GM21381 (cell line): ENCODE data around the gene WT1.

ENCODE experiments used
- ATAC-seq: cut with Tn5 transposase; IDR thresholded peaks from one replicate; pipeline ENCODE4 v1.9.1; 2021; ENCODE audit warnings: mild to moderate bottlenecking, moderate library complexity; ENCODE audit not compliant: unreplicated experiment

Gene WT1

DNA sequence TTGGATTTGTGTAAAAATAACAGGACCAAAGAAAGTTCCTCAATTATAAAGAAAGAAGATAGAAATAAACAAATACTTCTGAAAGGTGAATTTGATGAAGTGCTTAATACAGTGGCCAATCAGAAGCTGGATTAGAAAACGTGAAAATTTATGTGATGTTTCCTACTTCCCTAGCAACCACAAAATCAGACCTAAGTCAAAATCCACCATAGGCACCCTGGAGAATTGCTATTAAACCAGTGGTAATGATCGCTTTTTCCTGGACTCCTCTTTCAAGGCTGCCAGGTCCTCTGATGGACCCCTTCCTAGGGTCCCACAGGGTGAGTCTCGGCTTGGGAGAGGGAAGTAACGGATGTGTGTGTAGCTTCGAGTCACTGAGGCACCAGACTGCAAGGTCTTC is 9.6 kb downstream of the WT1 start:
- no peak for ATAC-seq

DNA sequence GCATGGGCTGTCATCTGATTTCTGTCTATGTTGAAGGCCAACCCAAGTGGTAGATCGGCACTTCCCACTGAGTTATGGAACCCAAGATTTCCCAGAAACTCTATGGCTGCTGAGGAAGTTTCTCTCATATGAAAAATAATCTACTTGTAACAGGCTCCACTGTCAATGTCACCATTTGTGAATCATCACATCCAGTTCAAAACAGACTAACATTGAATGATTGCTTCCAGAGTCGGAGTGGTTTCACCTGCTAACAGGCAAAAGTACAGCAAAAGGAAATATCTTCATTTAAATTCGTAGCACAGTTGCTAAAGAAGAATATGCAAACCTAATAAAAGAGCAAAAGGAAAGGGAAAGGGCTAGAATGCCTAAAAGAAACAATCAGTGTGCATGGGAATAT is 12.8 kb downstream of the WT1 start:
- no peak for ATAC-seq

DNA sequence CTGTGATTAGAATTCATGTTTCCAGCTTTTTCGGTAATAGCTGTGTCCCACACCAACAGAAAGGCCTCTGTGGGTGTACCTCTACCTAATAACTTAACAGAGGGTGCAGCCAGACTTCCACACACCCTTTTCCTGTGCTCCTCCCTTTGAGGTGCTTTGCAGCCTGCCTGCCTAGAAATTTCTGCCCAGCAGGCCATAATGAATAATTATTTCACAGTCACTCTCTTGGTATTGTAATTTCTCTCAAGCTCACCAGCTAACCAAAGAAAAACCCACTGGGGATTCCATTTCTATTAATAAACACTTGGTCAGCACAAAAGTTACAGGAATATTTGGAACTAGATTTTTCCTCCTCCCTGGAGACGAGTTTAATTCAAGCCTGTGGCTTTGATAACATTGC is 13.3 kb downstream of the WT1 start:
- ATAC-seq: no peak

DNA sequence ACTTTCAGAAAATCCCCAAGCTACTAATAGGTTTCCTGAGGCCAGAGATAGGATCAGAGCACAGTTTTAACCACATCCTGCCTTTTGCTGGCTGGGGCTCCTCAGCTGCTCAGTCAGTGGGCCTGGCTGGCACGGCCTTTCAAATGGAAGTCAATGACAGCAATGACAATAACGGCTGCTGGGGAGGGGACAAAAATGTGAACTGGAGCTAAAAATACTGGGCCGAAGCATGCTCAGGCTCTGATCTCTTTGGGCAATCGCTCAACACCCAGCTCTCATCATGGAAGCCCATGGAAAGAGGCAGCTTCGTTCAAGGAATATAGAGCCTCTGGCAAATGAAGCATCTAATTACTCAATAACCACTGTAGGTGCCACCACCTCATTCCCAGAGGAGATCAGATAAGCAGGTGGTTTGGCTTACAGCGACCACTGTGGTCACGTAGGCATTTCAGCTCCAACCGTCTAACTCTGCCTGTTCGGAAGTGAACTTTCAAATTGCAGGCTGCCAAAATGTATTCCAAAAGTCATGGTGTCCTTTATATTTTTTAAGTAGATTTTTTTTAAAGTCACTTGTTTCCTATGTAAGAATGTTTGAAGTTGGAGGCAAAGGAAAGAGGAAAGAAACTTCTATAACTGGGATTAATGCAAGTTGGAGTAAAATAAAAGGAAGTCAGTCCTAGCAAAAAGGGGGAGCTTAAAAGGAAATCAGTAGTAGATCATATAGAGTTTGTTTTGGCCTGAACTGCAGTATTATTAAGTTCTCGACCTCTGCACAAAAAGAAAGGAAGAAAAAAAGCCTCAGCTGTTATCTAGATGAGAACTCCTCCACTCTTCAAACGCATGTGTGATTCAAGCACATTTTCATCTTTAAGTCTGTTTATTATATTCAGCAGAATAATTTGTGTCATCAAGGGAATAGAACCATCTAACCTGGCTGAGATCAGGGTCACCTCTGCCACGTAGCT is 14.1 kb downstream of the WT1 start:
- peak; percentile 89 for ATAC-seq

DNA sequence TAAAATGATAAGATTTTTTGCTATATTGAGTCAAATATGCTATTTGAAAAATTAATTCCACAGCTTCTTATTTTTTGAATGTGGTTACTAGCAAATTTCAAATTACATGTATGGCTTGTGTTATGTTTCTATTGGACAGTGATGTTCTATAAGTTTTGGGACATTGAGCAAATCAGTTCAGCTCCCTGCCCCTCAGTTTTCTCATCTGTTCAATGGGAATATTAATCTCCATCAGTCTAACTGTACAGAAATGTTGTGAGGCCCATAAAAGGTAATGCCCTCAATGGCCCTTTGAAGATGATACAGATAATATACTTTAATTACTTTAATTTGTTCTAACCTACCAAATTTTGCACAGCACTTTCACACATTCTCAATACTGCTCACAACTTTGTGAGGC is 15.2 kb downstream of the WT1 start:
- no peak for ATAC-seq

DNA sequence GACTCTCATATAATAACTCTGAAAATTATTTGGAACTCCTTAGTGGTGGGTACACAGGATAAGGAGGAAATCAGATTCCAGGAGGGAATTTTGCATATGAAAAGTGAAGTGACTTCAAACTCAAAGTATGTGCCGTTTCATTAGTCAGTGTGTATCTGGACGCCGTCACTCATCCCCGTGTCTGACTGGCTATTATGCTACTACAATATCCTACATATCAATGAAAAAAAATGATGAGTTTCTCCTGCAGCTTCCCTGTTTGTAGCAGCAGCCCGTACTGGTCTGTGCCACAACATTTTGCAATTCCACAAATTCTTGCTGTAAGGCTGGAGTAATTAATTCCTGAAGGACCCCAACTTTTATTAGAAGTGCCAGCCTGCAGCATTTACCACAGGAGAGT is 16.5 kb downstream of the WT1 start:
- no peak for ATAC-seq

DNA sequence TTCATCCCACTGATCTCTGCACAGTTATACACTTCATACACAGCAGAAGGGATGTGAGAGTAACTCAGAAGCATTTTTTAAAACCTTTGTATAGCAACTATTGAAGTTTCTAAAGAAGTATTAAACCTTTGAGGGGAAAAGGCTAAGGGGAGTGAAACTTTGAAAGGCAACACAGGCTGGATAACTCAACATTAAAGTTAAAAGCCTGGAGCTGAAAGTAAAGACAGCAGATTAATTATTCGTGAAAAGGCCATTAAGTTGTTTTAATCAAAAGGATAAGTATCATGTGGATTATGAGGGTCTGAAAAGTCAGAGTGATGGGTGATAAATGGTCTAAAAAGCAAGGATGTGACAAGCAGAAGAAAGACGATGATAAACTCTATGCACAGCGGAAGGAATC is 17.5 kb downstream of the WT1 start:
- ATAC-seq: no peak

DNA sequence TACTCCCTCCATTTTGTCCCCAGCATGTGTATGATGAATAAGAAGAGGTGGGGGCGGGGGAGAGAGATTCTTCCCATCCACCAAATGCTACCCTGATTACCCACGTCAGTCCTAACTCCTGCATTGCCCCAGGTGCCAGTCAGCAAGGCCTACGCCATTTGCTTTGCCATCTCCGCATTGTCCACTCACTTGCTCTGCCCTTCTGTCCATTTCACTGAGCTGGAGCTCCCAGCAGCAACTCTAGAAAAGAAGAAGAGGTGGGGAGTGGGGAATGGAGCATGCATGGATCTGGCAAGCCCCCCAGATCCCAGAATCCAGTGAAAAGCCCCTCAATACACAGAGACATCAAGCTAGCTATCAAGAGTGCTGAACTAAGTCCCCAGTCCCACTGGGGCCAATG is 19.0 kb downstream of the WT1 start:
- no peak for ATAC-seq

DNA sequence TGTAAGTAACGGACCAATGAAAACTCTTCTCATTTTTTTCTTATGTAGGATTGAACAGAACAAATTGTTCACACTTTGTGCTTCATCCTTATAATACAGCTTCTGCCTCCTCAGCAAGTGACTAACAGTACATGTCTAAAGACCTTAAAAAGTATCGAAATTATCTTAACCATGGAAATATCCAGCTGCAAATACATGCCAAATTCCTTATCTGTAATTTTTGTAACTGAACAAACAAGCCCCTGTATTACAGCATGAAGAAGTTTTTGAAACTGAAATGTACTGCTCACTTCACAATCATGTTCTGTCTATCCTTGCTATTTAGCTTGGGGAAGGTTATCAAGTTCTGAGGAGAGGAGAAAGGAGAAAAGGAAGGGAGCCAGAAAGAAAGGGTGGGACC is 20.4 kb downstream of the WT1 start:
- ATAC-seq: no peak

DNA sequence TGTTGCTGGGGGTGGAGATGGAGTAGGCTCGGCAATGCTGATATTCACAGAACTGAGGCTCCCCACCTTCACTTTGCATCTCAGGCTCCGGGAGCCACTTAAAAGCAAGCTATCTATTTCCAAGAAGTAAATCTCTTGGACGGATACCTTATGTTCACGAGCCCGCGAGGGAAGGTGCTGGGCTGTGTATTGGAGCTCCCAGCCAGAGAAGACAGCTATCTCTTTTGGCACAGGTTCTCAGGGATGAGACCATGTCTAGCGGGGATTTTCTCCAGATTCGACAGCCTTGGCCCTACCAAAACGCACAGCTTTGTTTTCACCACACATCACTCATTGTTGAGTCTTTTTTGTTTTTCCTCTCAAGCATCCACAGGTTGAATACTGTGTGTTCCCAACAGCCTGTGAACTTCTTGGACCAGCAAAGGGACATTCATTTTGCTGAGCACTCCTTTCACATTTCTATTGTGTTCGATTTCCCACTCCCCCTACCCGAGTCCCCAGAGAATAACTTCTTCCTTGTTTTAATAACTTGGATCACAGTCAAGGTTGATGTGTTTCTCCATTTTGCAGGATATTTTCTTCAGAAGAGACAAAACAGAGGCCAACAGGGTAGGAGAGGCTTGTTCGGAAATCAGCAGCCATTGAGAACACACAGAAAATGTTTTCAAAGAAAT is 23.3 kb downstream of the WT1 start:
- no peak for ATAC-seq

DNA sequence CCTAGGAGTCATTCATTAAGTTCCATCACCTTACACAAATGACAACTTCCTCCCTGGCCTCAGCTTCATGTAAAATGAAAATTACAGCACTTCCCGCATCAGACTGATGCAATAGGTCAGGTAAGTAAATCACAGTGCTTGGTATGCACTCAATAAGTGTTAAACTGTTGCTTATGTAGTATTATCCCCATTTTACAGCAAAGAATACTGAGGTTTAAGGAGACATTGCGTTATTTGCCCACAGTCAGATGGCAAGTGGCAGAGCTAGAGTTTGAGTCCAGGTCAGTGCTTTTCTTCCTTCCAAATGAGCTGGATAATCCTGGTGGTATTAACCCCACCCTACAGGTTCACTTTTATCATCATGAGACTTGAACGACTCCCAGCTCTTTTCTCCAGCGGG is 29.7 kb downstream of the WT1 start:
- ATAC-seq: no peak

DNA sequence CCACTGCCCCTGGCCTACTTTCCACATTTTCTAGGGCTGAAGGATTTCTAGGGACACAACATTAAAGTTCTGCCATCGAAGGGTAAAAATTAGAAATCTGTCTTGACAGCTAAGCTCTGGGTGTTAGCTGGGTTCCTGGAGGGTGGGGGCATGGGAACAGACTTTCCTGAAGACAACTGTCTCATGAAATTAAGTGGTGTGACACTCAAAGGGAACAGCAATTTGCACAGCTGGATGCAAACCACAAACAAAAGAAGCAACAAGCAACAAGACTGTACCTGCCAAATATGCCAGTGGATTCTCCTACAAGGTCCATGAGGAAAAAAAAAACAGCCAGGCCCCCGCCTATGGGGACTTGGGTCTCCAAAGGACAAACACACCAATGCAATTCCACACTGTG is 32.5 kb downstream of the WT1 start:
- no peak for ATAC-seq

DNA sequence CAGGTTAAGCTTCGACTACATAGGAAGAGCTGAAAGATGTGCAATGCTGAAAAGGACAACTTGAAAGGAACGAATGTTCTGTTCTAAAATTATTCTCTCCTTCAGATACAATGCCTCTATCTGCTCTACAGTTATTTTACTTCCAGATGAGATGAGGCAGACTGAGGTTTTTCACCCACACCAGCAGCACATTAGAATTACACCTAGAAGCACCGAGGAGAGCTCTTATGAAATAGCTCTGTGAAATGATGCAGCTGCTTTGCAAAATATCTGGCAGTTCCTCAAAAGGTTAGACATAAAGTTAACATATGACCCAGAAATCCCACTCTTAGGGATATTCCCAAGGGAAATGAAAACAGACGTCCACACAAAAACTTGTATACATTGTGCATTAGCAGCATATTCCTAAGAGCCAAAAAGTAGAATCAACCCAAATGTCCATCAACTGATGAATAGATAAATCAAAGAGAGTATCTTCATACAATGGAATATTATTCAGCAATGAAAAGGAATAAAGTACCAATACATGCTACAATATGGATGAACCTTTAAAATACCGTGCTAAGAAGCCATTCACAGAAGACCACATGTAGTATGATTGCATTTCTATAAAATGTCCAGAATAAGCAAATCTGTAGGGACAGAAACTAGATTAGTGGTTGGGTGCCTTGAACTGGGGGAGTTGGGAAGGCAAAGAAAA is 34.5 kb downstream of the WT1 start:
- no peak for ATAC-seq

DNA sequence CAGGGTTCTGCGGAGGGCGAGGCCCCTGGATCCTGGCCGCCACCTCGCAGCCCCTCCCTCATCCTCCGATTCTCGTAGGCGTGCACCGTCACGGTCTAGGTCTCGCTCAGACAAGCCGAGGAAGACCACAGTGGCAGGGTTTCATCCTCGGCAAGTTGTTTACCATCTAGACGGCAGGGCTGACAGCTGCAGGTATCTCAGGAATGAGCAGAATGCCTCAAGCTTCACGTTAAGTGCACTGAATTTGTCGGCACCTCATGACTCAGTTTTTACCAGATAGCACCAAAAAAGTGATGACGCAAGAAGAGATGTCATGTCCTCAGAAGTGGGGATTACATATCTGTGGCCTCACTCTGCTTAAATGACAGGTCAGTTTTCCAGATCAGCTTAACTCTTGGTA is 35.1 kb downstream of the WT1 start:
- no peak for ATAC-seq

DNA sequence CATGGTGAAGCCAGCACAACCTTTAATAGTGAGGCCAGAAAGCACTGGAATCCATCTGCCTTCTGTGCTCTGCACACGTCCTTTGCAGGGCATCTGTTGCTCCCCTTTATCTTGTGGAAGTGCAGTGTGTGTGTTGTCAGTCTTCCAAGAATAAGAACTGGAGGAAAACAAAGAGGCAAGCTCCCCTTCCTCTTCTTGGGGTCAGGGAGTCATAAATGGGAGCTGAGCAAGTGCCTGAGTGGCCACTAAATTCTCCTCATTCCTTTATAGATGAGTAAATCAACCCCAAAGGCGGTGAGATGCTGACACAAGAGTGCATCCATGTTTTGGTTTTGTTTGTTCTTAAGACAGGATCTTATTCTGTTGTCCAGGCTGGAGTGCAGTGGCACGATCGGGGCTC is 38.3 kb downstream of the WT1 start:
- ATAC-seq: no peak

DNA sequence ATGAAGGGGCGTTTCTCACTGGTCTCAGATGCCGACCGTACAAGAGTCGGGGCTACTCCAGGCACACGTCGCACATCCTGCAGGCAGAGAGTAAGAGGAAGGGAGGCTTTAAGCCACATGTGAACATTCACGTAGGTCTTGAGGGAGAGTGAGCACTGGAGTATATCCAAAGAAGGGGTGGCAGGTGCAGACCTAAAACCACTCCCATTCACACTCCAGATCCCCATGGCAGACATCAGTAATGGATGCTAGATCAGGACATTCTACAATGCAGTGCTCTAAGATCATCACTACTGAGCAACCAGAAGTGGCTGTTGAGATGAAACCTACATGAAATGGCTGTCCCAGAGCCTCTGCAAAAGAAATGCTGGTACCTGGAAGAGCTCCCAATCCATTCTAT is 39.0 kb downstream of the WT1 start:
- no peak for ATAC-seq

DNA sequence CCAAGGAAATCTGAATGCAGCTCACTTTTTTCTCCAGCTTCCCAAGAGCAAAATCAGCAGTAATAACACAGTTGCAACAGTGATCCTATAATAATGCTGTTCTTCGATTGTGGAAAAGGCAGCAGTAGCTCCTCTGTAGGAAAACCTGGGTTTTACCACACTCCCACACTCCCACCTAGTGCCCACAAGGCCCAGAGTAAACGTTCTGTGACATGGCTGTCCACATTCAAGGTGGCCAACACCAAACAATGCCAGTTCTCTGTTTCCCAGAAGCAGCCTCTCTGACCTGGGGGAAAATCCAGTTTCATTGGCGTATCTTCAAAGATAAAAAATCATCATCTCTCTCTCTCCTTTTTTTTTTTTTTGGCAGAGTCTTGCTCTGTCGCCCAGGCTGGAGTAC is 40.2 kb downstream of the WT1 start:
- ATAC-seq: no peak

DNA sequence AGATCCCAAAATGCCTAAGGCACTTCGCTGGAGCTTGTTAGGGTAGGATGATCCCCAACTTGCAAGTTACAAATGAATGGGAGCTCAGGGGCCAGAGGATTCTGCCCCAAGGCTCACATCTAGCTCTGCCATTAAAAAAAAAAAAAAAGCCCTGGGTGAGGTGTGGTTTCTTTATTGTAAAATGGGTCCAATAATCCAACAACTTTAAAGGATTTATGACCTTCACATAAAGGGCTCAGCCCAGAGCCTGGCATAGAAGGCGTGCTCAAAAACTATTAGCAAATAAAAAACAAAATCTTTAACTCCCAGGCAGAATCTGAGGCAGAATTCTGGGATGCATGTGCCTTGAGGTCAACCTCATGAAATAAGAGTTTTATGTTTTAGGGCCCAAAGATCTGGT is 42.5 kb downstream of the WT1 start:
- no peak for ATAC-seq

DNA sequence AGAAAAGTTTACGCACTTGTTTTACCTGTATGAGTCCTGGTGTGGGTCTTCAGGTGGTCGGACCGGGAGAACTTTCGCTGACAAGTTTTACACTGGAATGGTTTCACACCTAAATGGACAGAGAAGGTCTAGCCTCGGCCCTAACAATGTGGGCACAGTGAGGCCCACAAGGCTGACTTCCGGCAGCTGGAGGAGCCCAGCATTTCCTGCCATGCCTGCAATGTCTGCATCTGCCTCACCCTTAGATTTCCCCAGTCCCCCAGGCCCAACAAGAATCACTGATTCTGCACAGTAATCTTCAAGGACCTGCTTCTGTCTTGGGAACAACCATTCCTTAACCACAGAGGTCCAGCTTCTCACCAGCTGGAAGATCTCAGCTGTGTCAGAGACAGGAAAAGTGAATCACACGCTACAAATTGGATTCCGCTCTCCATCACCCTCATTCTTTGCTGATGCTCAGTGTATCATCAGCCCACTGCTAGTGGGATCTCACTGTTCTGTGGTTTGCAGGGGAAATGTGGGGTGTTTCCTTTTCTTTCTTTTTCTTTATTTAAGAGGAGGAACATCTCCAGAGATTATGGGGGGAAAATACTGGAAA is 43.3 kb downstream of the WT1 start:
- ATAC-seq: no peak

DNA sequence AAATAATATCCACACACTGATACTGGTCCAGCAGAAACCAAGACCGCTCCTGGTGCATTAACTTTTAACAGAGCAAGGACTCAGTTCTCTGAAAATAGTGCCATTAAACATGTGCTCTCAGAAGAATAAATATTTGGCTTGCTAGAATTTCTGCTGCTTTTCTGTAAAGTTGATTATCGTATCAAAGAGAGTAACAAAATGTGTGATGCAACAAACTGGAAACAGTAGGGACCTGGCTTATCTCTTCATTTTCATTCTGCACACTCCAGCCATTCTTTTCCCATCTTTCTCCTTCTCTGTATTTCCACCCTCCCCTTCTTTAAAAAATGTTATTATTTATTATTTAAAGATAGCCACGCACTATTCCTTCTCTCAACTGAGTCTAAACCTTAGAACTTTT is 43.9 kb downstream of the WT1 start:
- no peak for ATAC-seq

DNA sequence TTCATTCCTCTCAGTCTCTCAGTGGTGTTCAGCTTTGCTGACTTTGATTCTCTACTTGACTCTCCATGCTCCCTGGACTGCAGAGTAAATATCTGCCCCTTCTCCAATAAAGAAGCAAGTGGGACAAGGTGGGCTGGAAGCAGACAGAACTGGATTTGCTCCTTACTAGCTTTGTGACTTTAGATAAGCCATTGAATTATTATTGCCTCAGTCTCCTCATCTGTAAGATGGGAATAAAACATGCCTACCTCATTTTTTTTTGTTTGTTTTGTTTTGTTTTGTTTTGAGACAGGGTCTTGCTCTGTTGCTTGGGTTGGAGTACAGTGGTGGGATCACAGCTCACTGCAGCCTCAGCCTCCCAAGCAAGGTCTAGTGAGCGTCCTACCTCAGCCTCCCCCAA is 44.6 kb downstream of the WT1 start:
- ATAC-seq: no peak
